GM21390 (cell line): ENCODE results near the gene HSD17B1.
"Not testable (repeated sequence)": the region's sequence is repeated elsewhere in the genome, so short reads cannot be mapped to it uniquely, and the experiment has no call there.

ENCODE experiments used
- ATAC-seq: cut with Tn5 transposase; IDR thresholded peaks from one replicate; pipeline ENCODE4 v1.9.1; 2021; ENCODE audit not compliant: unreplicated experiment

The HSD17B1 gene

DNA sequence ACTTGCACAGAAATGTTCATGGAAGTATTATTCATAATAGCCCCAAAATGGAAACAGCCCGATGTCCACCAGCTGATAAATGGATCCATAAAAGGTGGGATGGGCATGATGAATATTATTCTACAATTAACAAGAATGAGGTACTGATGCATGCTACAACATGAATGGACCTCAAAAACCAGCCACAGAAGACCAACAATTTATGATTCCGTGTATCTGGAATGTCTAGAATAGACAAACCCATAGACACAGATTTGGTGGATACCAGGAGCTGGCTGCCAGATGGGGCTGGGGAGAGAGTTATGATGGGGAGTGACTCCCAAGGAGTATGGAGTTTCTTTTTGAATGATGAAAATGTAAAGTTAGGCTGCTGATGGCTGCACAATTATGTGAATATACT, 27.5 kb upstream of the HSD17B1 start:
- ATAC-seq = no peak

DNA sequence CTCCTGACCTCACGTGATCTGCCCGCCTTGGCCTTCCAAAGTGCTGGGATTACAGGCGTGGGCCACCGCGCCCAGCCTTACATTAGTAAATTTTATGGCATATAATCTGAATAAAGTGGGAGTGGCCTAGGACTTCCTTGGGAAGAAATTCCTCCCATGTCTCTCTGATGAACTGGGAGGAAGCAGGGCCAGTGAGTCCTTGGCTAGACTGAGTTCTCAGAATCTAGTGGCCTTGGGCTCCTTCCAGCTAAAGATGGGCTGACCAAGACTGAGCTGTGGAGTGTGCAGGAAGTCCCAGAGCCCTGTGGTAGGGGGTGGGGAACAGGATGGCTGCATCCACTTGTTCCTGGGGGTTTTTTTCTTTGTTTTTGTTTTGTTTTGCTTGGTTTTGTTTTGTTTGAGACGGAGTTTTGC, 26.7 kb upstream of the HSD17B1 start:
- no peak for ATAC-seq

DNA sequence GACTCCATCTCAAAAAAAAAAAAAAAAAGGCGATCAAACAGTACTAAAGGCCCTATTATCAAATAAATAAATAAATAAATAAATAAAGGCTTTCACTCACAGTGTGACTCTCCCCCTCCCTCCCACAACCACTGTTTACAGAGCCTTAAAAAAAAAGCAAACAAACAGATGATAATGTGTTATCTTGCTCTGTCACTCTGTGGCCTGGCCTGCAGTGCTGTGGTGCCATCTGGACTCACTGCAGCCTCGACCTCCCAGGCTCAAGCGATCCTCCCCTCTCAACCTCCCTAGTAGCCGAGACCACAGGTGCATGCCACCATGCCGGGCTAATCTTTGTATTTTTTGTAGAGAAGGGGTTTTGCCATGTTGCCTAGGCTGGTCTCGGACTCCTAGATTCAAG, 24.8 kb upstream of the HSD17B1 start:
- no peak for ATAC-seq

DNA sequence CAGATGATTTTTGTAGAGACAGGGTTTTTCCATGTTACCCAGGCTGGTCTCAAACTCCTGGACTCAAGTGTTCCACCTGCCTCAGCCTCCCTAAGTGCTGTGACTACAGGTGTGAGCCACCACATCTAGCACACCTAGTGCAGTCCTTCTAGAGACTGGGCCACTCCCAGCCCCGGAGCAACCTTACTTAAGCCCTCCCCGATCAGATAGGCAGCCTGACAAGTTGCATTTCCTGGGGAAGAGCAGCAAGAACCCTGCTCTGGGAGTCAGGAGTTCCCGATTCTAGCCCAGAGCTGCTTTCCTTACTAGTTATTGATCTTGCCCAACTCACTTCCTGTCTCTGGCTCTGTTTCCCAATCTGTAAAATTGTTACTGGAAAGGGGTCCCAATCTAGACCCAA, 23.7 kb upstream of the HSD17B1 start:
- ATAC-seq = no peak

DNA sequence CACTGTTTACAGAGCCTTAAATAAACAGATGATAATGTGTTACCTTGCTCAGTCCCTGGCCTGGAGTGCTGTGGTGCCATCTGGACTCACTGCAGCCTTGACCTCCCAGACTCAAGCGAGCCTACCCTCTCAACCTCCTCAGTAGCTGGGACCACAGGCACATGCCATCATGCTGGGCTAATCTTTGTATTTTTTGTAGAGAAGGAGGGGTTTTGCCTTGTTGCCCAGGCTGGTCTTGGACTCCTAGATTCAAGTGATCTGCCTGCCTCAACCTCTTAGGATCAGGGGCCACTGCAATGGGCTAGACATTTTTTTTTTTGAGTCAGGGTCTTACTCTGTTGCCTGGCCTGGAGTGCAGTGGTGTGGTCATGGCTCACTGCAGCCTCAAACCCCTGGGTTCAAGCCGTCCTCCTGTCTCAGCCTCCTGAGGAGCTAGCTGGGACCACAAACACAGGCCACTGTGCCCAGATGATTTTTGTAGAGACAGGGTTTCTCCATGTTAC, 21.7 kb upstream of the HSD17B1 start:
- ATAC-seq = no peak

DNA sequence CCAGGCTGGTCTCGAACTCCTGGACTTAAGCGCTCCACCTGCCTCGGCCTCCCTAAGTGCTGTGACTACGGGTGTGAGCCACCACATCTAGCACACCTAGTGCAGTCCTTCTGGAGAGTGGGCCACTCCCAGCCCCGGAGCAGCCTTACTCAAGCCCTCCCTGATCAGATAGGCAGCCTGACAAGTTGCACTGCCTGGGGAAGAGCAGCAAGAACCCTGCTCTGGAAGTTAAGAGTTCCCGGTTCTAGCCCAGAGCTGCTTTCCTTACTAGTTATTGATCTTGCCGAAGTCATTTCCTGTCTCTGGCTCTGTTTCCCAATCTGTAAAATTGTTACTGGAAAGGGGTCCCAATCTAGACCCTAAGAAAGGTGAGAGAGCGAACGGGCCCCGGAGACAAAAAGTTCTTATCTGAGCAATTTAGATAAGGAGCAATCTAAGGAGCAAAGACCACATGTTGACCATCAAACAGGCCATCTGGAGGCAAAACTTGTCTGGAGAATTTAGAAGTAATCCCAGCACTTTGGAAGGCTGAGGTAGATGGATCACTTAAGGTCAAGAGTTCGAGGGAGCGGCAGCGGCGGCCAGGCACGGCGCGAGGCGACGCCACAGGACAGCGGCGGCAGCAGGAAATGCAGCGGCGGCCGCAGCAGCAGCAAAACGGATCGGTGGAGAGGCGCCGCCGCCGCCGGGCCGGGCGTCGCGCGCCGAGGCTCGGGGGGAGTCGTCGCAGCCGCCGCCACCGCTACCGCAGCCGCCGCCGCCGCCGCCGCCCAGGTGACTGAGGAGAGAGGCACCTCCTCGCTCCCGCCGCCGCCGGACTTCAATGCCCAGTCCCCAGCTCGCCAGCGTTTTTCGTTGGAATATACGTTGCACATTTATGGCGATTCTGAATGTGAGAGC, 21.0 kb upstream of the HSD17B1 start:
- no peak for ATAC-seq

DNA sequence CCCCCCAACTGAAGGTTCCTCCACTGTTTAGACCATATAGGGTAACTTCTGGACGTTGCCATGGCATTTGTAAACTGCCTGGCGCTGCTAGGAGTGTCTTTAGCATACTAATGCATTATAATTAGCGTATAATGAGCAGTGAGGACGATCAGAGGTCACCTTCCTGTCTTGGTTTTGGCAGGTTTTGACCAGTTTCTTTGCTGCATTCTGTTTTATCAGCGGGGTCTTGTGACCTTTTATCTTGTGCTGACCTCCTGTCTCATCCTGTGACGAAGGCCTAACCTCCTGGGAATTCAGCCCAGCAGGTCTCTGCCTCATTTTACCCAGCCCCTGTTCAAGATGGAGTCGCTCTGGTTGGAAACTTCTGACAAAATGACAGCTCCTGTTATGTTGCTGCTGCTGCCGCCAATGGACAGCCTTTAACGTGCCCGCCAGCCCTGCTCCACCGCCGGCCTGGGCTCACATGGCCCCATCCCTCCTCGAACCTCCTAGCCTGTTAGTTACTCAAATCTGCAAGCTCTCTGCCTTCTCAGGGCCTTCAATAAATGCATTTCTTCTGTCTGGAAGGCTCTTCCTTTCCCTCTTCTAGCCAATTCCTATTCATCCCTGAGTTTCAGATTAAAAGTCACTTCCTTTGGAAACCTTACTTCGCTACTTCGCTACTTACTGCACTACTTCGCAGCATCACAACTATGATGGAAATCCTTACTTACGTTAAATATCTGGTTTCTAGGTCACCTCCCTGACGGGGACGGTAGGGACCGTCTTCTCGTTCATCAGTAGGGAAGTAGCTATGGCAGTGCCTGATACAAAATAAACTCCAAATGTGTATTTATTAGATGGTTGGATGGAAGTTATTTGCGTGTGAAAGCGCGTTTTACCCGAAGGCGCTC, 17.3 kb upstream of the HSD17B1 start:
- no peak for ATAC-seq

DNA sequence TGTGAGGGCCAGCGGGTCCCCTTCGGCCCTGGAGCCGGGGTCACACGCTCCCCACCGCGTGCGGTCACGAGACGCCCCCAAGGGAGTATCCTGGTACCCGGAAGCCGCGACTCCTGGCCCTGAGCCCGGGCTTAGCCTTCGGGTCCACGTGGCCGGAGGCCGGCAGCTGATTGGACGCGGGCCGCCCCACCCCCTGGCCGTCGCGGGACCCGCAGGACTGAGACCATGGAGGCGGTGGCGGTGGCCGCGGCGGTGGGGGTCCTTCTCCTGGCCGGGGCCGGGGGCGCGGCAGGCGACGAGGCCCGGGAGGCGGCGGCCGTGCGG, 16.7 kb upstream of the HSD17B1 start, which contains the start of gene NAGLU:
Gene NAGLU, plus strand, starts transcription at position 194 of the 324 bp plus-strand sequence. Its CDS starts 32 bp downstream, at position 226.
- ATAC-seq = peak; percentile 75

DNA sequence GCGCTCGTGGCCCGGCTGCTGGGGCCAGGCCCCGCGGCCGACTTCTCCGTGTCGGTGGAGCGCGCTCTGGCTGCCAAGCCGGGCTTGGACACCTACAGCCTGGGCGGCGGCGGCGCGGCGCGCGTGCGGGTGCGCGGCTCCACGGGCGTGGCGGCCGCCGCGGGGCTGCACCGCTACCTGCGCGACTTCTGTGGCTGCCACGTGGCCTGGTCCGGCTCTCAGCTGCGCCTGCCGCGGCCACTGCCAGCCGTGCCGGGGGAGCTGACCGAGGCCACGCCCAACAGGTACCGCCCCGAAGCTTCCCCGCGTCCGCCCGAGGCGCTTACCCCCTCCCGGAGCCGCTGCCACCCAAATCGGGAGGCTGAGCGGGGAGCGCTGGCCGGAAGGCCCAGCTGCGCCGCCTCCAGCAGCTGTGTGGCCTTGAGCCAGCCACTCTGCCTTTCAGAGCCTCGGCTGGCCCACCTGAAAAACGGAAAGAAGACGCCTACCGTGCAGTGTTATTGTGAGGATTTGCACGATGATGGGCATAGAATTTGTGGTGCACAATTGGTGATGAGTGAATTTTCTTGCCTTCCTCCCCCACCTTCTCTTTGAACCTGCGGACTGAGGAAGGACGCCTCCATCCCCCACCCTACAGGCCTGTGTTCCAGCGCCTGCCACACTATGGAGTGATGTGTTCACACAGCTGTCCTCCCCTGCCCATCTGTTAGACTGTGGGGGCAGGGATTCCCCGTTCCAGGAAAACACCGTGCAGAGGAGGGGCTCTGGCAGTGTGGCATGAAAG, 16.2 kb upstream of the HSD17B1 start:
- ATAC-seq = peak; percentile 53

DNA sequence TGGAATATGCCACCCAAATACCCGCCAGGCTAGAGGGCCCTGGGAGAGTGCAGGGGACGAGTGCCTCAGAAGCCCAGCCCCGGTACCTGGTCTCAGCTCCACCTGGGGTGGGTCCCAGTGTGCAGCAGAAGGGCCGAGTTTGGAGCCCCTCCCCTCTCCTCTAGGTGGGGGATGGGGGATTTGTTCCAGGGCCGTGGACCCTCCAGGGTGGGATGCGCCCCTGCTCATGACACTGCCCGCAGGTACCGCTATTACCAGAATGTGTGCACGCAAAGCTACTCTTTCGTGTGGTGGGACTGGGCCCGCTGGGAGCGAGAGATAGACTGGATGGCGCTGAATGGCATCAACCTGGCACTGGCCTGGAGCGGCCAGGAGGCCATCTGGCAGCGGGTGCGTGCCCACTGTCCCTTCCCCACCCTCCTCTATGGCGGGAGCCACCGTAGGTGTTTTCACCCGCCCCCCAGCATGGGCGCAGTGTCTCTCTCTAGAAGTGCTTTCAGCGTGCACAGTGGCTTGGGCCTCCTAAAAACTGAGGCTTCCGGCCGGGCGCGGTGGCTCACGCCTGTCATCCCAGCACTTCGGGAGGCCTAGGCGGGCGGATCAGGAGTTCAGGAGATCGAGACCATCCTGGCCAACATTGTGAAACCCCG, 15.4 kb upstream of the HSD17B1 start:
- ATAC-seq = no peak

DNA sequence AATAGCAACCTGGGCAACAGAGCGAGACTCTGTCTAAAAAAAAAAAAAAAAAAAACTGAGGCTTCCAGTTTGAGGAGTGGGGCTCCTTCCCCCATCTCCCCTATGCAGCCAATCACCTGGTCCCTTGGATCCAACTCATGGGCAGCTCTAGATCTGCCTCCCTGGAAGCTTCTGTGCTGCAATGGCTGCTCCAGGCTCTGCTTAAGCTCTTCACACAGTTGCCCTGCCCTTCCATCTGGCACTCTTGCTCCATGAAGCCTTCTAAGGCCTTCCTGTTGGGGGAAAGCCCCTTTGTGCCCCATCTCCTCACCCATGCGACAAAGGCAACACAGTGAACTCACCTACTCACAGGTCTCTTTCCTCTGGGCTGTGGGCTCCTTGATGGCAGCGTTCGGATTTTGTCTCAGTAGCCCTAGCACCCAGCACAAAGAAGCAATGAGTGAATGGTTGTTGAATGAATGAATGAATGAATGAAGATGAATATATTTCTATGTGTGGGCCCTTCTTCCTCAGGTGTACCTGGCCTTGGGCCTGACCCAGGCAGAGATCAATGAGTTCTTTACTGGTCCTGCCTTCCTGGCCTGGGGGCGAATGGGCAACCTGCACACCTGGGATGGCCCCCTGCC, 14.8 kb upstream of the HSD17B1 start:
- ATAC-seq = no peak

DNA sequence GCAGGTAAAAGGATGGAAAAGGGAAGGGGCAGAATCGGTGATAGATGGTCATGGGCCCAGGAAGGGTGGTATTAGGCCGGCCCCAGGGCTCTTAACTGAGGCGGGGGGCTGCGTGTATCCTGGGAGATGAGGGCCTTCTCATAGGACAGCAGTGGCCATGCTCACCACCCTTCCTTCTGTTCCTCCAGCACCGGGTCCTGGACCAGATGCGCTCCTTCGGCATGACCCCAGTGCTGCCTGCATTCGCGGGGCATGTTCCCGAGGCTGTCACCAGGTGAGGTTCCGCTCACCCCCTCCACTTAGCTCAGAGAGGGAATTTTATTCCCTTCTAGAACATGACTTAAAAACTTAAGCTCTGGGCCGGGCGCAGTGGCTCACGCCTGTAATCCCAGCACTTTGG, 14.2 kb upstream of the HSD17B1 start:
- ATAC-seq = no peak

DNA sequence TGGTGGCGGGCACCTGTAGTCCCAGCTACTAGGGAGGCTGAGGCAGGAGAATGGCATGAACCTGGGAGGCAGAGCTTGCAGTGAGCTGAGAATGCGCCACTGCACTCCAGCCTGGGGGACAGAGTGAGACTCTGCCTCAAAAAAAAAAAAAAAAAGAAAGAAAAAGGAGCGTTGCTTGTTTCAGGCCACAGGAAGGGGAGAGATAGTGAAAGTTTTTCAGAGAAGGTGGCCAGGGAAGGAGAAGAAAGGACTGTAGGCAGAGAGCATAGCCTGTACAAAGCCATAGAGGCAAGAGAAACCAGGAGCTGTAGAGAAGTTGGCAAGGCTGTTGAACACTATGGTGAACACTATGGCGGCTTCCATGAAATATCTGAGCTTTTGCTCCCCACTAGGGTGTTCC, 12.2 kb upstream of the HSD17B1 start:
- not testable (repeated sequence) for ATAC-seq

DNA sequence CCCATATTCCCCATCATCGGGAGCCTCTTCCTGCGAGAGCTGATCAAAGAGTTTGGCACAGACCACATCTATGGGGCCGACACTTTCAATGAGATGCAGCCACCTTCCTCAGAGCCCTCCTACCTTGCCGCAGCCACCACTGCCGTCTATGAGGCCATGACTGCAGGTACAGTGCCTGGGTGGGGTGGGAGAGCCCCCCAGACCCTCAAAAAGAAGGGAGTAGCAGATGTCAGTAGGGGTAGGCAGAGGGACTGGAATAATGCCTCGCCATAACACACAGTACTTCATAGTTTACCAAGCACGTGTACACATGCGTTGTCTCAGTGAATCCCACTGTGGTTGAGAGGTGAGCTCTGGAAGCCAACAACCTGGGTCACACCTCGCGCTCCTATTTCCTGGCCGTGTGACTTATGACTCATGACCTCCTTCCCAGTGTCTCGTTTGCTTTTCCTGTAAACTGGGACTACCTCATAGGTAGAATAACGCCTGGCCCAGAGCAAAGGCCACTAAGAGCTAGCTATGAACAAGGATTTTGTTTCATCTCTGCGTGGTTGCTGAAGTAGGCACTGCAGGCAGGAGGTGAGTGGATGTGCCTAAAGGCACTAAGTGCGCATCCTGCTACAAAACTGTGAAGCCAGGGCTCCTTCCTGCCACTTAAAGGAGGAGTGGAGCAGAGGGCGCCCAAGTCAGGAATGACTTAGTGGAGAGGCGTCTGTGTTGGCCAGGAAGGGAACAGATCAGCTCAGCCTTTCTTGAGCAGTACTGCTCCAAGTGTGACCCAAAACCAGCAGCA, 11.5 kb upstream of the HSD17B1 start:
- ATAC-seq = no peak

DNA sequence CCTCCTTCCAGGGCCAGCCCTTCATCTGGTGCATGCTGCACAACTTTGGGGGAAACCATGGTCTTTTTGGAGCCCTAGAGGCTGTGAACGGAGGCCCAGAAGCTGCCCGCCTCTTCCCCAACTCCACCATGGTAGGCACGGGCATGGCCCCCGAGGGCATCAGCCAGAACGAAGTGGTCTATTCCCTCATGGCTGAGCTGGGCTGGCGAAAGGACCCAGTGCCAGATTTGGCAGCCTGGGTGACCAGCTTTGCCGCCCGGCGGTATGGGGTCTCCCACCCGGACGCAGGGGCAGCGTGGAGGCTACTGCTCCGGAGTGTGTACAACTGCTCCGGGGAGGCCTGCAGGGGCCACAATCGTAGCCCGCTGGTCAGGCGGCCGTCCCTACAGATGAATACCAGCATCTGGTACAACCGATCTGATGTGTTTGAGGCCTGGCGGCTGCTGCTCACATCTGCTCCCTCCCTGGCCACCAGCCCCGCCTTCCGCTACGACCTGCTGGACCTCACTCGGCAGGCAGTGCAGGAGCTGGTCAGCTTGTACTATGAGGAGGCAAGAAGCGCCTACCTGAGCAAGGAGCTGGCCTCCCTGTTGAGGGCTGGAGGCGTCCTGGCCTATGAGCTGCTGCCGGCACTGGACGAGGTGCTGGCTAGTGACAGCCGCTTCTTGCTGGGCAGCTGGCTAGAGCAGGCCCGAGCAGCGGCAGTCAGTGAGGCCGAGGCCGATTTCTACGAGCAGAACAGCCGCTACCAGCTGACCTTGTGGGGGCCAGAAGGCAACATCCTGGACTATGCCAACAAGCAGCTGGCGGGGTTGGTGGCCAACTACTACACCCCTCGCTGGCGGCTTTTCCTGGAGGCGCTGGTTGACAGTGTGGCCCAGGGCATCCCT, 9.3 kb upstream of the HSD17B1 start:
- no peak for ATAC-seq

DNA sequence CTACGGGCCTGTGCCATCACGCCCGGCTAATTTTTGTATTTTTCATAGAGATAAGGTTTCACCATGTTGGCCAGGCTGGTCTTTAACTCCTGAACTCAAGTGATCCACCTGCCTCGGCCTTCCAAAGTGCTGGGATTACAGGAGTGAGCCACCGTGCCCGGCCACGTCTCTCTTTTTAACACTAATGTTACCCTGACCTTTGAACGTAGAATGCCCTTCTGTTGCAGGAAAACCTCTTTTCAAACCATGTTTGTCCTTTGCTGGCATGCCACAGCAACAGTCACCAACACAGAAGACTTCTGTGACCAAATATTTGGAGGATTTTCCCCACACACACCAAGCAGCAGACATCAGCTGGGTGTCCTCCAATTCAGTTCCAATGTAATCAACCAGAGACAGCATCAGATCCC, 7.8 kb upstream of the HSD17B1 start:
- ATAC-seq = no peak

DNA sequence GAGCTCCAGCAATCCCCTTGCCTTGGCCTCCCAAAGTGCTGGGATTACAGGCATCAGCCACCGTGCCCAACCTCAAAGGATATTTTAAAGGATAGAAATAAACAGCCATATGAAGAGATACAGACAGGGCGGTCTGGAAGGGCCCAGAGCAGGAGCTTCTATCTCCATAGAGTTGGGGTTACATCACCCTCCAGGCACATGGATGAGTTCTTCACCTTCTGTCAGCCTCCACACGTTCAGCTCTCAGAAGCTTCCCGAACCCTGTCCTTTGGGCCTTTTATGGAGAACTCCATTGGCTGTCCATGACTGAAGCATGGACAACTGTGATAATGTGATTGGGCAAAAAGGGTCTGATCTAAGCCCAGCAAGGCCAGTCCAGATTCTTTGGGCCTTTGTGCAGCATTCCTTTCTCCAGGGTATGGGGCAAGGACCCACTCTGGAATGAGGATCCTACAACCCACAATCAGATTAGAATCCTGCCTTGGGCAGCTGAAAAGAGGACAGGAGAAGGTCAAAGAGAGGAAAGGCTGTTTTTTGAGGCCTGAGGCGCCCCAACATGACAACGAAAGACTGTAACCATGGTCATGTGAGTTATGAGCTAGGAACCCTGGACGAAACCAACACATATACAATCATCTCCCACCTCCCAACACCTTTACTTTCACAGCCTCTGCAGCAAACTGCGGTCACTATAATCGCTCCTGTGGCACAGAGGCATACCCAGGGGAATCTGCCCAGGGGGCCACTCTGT, 6.8 kb upstream of the HSD17B1 start:
- ATAC-seq = not testable (repeated sequence)
